ENCODE results near the gene MKRN2. TPM values are rescaled to one million over a fixed set of nuclear protein-coding genes. Genes with fewer than 3 reads are reported as not detected.

Gene MKRN2
- total and polyA plus RNA-seq, 4 donors, result 15.7 to 30.8 (median 23.3) TPM

DNA sequence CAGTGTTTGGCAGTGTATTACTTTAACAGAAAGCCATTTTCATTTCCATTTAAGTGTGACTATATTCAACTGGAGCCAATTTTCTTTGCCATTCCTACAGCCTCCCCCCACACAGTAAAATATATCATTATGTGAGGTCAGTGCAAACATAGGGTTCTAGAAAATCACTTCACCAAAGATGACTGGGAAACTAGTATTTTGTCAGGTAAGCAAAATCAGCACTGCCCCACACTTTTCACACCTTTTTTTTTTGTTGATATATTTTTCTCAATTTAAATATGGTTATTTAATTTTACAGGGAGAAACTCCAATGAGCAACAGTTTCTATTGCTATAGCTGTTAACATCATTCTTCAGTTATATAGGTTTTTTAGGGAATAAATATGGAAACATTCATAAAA, 41.3 kb upstream of the MKRN2 start:
- Histone ChIP-seq H3K4me1 (ENCODE audit: control insufficient read depth in 5 of 5, insufficient read depth in 5 of 5, low read length in 5 of 5) (peaks cover 0 to 12% (median 4%) of the 10 kb centered on the region in 5 donors), H3K36me3 (ENCODE audit: control insufficient read depth in 4 of 4, insufficient read depth in 4 of 4, low read length in 4 of 4) (peaks cover 0 to 3% (median 0%) of the 10 kb centered on the region in 4 donors), H3K9me3 (ENCODE audit: control insufficient read depth in 4 of 4, insufficient read depth in 3 of 4, low read length in 3 of 4) (no peaks in the 10 kb centered on the region), H3K27me3 (ENCODE audit: control insufficient read depth in 3 of 3, insufficient read depth in 3 of 3, low read length in 2 of 3) (no peaks in the 10 kb centered on the region), H3K27ac (ENCODE audit: low read depth in 1 of 2, low read length in 1 of 2) (no peak overlapping the region), H3K4me3 (no peak overlapping the region), H3K9ac (ENCODE audit: insufficient read depth in 1 of 2, low read length in 2 of 2) (no peak overlapping the region)
- TF ChIP-seq, protein P1, sequence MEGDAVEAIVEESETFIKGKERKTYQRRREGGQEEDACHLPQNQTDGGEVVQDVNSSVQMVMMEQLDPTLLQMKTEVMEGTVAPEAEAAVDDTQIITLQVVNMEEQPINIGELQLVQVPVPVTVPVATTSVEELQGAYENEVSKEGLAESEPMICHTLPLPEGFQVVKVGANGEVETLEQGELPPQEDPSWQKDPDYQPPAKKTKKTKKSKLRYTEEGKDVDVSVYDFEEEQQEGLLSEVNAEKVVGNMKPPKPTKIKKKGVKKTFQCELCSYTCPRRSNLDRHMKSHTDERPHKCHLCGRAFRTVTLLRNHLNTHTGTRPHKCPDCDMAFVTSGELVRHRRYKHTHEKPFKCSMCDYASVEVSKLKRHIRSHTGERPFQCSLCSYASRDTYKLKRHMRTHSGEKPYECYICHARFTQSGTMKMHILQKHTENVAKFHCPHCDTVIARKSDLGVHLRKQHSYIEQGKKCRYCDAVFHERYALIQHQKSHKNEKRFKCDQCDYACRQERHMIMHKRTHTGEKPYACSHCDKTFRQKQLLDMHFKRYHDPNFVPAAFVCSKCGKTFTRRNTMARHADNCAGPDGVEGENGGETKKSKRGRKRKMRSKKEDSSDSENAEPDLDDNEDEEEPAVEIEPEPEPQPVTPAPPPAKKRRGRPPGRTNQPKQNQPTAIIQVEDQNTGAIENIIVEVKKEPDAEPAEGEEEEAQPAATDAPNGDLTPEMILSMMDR (IDR thresholded peaks at IDR 0.05; ENCODE audit: control extremely low read depth, extremely low read depth), result no peak
- ATAC-seq (ENCODE audit: insufficient read depth, low FRiP score) (no peak), DNase-seq (no peak)

DNA sequence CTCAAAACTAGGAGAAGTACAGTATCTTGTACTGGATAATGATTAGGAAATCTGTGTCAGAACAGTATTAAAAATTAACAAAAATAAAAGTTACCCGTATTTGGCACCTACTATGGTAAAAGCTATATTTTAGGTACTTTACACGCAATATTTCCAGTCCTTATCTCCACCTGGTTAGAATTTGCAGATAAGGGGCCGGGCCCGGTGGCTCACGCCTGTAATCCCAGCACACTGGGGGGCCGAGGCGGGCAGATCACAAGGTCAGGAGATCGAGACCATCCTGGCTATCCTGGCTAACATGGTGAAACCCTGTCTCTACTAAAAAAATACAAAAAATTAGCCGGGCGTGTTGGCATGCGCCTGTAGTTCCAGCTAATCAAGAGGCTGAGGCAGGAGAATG, 40.0 kb upstream of the MKRN2 start:
- Histone ChIP-seq H3K9ac (ENCODE audit: insufficient read depth in 1 of 2, low read length in 2 of 2) (no peak overlapping the region), H3K36me3 (ENCODE audit: control insufficient read depth in 4 of 4, insufficient read depth in 4 of 4, low read length in 4 of 4) (peaks cover 0 to 8% (median 4%) of the 10 kb centered on the region in 4 donors), H3K4me1 (ENCODE audit: control insufficient read depth in 5 of 5, insufficient read depth in 5 of 5, low read length in 5 of 5) (peaks cover 0 to 12% (median 4%) of the 10 kb centered on the region in 5 donors), H3K9me3 (ENCODE audit: control insufficient read depth in 4 of 4, insufficient read depth in 3 of 4, low read length in 3 of 4) (no peaks in the 10 kb centered on the region), H3K27me3 (ENCODE audit: control insufficient read depth in 3 of 3, insufficient read depth in 3 of 3, low read length in 2 of 3) (no peaks in the 10 kb centered on the region), H3K27ac (ENCODE audit: low read depth in 1 of 2, low read length in 1 of 2) (no peak overlapping the region), H3K4me3 (no peak overlapping the region)
- DNase-seq (no peak), ATAC-seq (ENCODE audit: insufficient read depth, low FRiP score) (no peak)
- TF ChIP-seq, protein P1 (IDR thresholded peaks at IDR 0.05; ENCODE audit: control extremely low read depth, extremely low read depth), result no peak
- 85 to 95% methylated on average over 11 of the region's 11 CpGs for WGBS, 2 donors

DNA sequence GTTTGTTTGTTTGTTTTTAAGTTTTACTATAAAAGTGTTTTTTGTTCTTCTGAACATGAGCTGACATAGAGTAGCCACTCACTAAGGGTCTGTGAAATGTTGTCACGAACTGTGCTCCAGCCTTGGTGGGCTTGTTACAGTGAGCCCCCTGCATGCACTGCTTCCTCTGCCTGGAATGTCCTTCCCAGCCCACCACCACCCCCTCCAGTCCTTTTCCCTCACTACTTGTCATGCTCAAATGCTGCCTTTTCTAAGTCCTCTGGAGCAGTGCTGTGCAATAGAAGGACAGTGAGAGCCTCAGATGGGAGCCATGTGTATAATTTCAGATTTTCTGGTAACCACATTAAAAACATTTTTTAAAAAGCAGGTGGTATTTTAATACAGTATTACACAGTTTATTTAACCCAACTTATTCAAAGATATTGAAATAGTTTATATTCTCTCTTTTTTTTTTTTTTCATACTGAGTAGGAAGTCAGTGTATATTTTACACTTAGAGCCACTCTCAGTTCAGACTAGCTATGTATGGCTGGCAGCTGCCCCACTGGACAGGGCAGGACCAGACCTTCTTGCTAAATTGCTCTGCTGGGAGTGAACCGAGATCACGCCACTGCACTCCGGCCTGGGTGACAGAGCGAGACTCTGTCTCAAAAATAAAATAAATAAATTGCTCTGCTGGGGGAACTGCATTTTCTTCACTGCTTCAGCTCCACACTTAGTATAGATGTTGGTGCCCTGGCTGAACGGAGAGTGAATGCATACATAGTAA, 38.4 kb upstream of the MKRN2 start:
- peaks cover 0 to 10% (median 5%) of the 10 kb centered on the region in 4 donors for H3K36me3 ChIP-seq (ENCODE audit: control insufficient read depth in 4 of 4, insufficient read depth in 4 of 4, low read length in 4 of 4)
- no peaks in the 10 kb centered on the region for H3K27me3 ChIP-seq (ENCODE audit: control insufficient read depth in 3 of 3, insufficient read depth in 3 of 3, low read length in 2 of 3)
- WGBS, 2 donors, result 68 to 79% methylated on average over 6 of the region's 6 CpGs
- DNase-seq (peak in 1 of 3 donors; percentile 22), ATAC-seq (ENCODE audit: insufficient read depth, low FRiP score) (no peak)
- H3K4me1 ChIP-seq (ENCODE audit: control insufficient read depth in 5 of 5, insufficient read depth in 5 of 5, low read length in 5 of 5), result peaks cover 0 to 12% (median 4%) of the 10 kb centered on the region in 5 donors
- H3K4me3 ChIP-seq, result no peak overlapping the region
- TF ChIP-seq, protein P1 (IDR thresholded peaks at IDR 0.05; ENCODE audit: control extremely low read depth, extremely low read depth), result no peak
- H3K9me3 ChIP-seq (ENCODE audit: control insufficient read depth in 4 of 4, insufficient read depth in 3 of 4, low read length in 3 of 4), result no peaks in the 10 kb centered on the region
- no peak overlapping the region for H3K9ac ChIP-seq (ENCODE audit: insufficient read depth in 1 of 2, low read length in 2 of 2)
- peak overlapping the region in 1 of 2 donors; percentile 56 for H3K27ac ChIP-seq (ENCODE audit: low read depth in 1 of 2, low read length in 1 of 2)
